ENCODE data around the gene MVK.

The MVK gene

DNA sequence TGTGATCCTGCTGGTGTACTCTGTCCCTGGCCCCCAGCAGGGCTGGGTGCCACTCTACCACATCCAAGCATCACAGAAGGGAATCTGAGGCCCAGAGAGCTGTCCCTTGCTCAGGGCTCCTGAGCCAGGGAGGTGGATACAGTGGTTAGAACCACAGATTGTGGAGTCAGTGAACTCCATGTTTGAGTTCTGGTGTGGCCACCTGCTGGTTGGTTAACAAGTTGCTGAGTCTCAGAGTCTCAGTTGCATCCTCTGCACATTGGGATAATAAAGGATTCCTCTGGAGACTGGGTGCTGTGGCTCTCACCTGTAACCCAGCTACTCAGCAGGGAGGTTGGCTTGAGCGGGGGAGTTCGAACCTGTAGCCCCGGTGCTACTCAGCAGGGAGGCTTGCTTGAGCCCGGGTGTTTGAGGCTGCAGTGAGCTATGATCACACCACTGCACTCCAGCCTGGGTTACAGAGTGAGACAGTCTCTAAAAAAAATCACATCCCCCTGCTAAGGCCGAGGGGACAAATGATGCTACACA lies 39.4 kb downstream of the MVK start:
- Histone ChIP-seq H3K4me1 (ENCODE audit: control insufficient read depth, insufficient read depth, low read length) (peaks cover 20% of the 10 kb centered on the region), H3K36me3 (ENCODE audit: control insufficient read depth, insufficient read depth, low read length) (no peaks in the 10 kb centered on the region), H3K9me3 (ENCODE audit: control insufficient read depth, low read length) (no peaks in the 10 kb centered on the region), H3K27me3 (ENCODE audit: control insufficient read depth, insufficient read depth, low read length, poor library complexity, severe bottlenecking) (peaks cover 4% of the 10 kb centered on the region), H3K4me3 (ENCODE audit: insufficient read depth, low read depth, low read length) (no peak overlapping the region), H3K27ac (ENCODE audit: insufficient read depth, low read depth, low read length, poor library complexity, severe bottlenecking) (no peak overlapping the region)
- 48 to 55% methylated on average over 5 of the region's 5 CpGs for WGBS, 2 experiments

DNA sequence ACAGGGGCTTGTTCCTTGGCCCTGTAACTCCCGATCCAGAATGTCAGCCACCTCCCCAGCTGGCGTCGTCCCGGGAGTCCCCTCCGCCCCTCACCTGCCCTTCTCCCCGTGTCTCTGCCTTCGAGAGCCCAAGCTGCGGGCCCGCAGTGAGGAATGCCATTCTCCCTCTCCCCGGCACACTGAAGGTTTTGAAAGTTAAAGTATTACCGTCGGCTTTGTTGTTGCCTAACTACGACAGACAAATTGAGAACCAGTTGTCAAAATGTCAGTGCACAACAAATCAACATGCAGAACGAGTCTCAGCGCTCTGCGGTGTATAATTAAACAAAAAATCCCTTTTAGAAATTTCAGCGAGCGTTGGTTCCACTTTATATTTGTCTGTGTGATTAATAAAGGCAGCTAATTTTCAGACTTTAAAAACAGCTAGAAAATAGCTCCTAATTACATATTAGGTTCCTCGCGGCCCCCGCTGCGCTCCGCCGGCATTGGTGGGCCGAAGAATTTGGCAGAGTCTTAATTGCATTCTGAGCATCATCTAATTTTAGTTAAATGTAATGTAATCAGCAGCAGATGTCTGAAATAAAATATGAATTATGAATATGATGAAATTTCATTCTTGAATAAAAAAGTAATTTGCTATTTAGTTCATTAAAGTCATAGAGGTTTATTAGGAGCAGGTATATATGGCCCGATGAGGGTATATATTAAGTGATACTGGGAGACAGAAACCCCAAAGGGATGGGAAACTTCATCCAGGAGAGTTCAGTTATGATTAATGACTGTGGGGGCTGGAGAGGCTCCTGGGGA lies 40.3 kb downstream of the MVK start:
- Histone ChIP-seq H3K36me3 (ENCODE audit: control insufficient read depth, insufficient read depth, low read length) (no peaks in the 10 kb centered on the region), H3K4me1 (ENCODE audit: control insufficient read depth, insufficient read depth, low read length) (peaks cover 20% of the 10 kb centered on the region), H3K27ac (ENCODE audit: insufficient read depth, low read depth, low read length, poor library complexity, severe bottlenecking) (no peak overlapping the region), H3K9me3 (ENCODE audit: control insufficient read depth, low read length) (no peaks in the 10 kb centered on the region), H3K4me3 (ENCODE audit: insufficient read depth, low read depth, low read length) (no peak overlapping the region), H3K27me3 (ENCODE audit: control insufficient read depth, insufficient read depth, low read length, poor library complexity, severe bottlenecking) (peaks cover 3% of the 10 kb centered on the region)
- WGBS, 2 experiments: 72 to 73% methylated on average over 26 of the region's 26 CpGs

DNA sequence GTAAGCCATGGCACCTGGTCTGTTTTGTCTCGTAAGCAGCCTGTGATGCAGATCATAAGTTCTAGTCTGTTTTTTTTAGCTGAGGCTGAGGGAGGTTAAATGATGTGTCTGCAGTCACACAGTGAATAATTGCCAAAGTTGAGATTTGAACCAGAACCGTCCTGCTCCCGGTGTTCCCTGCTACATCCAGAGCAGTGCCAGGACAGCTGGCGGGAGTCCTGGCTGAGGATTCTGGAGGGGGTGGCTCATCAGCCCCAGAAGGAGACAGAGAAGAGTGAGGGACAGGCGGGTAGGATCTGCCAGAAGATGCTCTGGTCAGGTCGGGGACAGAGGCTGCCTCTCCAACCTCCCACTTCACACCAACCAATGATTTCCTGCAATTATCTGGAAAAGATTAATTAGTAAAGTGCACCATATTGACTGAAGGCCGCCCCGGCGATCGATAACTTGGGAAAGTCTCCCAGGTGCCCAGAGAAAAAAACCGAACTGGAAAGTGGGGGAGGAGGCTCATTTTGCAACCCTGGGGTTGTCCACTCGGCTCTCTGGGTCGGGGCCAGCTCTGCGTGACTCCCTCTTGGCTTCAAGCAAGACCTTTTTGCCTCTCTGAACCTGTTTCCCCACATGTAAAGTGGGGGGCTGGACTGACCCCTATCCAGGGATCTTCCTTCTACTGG lies 42.1 kb downstream of the MVK start:
- 93 to 95% methylated on average over 13 to 14 of the region's 14 CpGs for WGBS, 2 experiments
- Histone ChIP-seq H3K4me3 (ENCODE audit: insufficient read depth, low read depth, low read length) (no peak overlapping the region), H3K36me3 (ENCODE audit: control insufficient read depth, insufficient read depth, low read length) (no peaks in the 10 kb centered on the region), H3K27ac (ENCODE audit: insufficient read depth, low read depth, low read length, poor library complexity, severe bottlenecking) (no peak overlapping the region), H3K4me1 (ENCODE audit: control insufficient read depth, insufficient read depth, low read length) (peaks cover 20% of the 10 kb centered on the region), H3K27me3 (ENCODE audit: control insufficient read depth, insufficient read depth, low read length, poor library complexity, severe bottlenecking) (no peaks in the 10 kb centered on the region), H3K9me3 (ENCODE audit: control insufficient read depth, low read length) (no peaks in the 10 kb centered on the region)

DNA sequence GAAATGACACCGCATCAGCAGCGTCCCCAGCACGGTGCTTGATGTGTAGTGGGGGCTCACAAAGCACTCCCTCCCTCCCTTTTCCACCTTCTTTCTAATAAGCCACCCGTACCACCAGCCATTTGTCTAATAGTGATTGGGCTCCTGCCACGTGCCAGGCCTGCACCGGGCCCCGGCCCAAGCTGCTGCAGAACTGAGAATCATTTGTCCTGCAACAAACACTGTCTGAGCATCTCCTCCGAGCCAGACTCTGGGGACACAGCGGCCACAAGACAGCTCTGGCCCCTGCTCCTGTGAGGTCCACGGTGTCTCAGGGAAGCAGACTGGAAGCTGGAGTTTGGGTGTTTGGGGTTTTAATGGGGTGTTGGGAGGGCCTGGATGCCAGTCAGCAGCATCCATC lies 43.9 kb downstream of the MVK start:
- no peaks in the 10 kb centered on the region for H3K9me3 ChIP-seq (ENCODE audit: control insufficient read depth, low read length)
- H3K27ac ChIP-seq (ENCODE audit: insufficient read depth, low read depth, low read length, poor library complexity, severe bottlenecking): no peak overlapping the region

DNA sequence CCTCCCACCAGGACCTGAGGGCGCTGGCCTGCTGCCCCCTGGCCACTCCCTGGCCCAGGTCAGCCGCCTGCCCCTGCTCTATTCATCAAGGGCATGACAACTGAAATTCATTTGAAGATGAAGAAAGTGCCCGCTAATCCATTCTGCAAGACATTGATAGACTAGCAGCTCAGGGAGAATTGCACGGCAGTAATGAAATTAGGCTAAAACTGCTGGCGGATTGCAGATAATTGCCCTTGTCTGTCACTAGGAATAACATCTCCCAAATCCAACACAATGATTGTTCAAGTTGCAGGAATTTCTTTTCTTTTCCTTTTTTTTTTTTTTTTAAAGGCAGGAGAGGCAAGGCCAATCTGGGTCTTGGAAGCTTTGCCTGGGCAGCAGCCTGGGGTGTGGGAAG lies 44.5 kb downstream of the MVK start:
- no peaks in the 10 kb centered on the region for H3K27me3 ChIP-seq (ENCODE audit: control insufficient read depth, insufficient read depth, low read length, poor library complexity, severe bottlenecking)
- H3K4me3 ChIP-seq (ENCODE audit: insufficient read depth, low read depth, low read length): no peak overlapping the region
- H3K4me1 ChIP-seq (ENCODE audit: control insufficient read depth, insufficient read depth, low read length): peaks cover 20% of the 10 kb centered on the region
- no peaks in the 10 kb centered on the region for H3K9me3 ChIP-seq (ENCODE audit: control insufficient read depth, low read length)
- no peak overlapping the region for H3K27ac ChIP-seq (ENCODE audit: insufficient read depth, low read depth, low read length, poor library complexity, severe bottlenecking)
- 91% methylated on average over 5 of the region's 5 CpGs for WGBS, 2 experiments
- H3K36me3 ChIP-seq (ENCODE audit: control insufficient read depth, insufficient read depth, low read length): no peaks in the 10 kb centered on the region

More for the DNA sequence above, 43.9 kb downstream of the MVK start:
- WGBS, 2 experiments: 91 to 92% methylated on average over 10 of the region's 10 CpGs
- H3K4me3 ChIP-seq (ENCODE audit: insufficient read depth, low read depth, low read length): no peak overlapping the region
- peaks cover 20% of the 10 kb centered on the region for H3K4me1 ChIP-seq (ENCODE audit: control insufficient read depth, insufficient read depth, low read length)
- H3K27me3 ChIP-seq (ENCODE audit: control insufficient read depth, insufficient read depth, low read length, poor library complexity, severe bottlenecking): no peaks in the 10 kb centered on the region
- no peaks in the 10 kb centered on the region for H3K36me3 ChIP-seq (ENCODE audit: control insufficient read depth, insufficient read depth, low read length)

DNA sequence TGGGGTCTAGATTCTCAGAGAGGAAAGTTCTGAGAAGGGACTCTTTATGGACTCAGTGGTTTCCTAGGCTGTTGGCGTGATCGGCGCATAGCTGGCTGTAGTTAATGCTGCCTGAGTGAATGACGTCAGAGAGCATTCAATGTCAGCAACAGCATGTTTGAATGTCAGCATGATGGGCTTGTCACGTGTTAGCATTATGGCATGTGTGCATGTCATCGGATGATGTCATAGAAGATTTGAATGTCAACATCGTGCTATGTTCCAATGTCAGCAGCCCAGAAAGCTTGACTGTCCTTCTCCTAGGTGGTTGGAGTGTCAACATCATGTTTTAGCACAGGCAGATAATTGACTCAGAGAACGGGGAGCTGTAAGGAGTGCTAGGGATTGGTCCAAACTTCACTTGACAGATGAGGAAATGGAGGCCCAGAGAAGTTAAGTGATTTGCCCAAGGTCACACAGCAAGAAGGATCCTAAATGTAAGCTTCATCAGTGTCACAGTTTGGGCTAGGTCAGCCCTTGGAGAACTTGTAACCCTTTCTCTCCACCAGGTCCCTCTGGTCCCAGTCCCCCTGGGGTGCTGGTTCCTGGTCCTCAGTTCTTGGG lies 45.5 kb downstream of the MVK start:
- peaks cover 10% of the 10 kb centered on the region for H3K4me1 ChIP-seq (ENCODE audit: control insufficient read depth, insufficient read depth, low read length)
- no peaks in the 10 kb centered on the region for H3K27me3 ChIP-seq (ENCODE audit: control insufficient read depth, insufficient read depth, low read length, poor library complexity, severe bottlenecking)

DNA sequence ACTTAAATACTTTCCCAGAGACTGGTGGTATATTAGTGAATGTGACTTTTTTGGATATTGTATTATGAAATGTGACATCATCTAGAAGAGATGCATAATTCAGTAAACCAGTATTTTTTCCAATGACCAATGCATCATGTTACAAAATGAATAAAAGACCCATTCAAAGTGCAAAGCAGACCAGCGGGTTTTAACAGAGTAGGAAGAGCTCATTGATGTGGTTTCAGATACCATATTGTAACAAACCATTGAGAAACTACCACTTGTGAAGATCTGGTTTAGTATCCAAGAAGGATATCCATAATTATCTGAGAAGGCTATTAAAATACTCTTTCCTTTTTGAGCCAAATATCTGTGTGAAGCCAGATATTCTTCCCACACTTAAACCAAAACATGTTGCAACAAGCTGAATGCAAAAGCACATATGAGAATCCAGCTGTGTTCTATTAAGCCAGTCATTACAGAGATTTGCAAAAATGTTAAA lies 47.7 kb downstream of the MVK start:
- no peaks in the 10 kb centered on the region for H3K36me3 ChIP-seq (ENCODE audit: control insufficient read depth, insufficient read depth, low read length)
- WGBS, 2 experiments: 93% methylated on average over 1 of the region's 1 CpG; no CpG with 5 or more reads in 1 of the 2 experiments
- no peak overlapping the region for H3K4me3 ChIP-seq (ENCODE audit: insufficient read depth, low read depth, low read length)
- no peaks in the 10 kb centered on the region for H3K9me3 ChIP-seq (ENCODE audit: control insufficient read depth, low read length)
- H3K4me1 ChIP-seq (ENCODE audit: control insufficient read depth, insufficient read depth, low read length): peaks cover 3% of the 10 kb centered on the region
- no peak overlapping the region for H3K27ac ChIP-seq (ENCODE audit: insufficient read depth, low read depth, low read length, poor library complexity, severe bottlenecking)
- no peaks in the 10 kb centered on the region for H3K27me3 ChIP-seq (ENCODE audit: control insufficient read depth, insufficient read depth, low read length, poor library complexity, severe bottlenecking)

More for the DNA sequence above, 45.5 kb downstream of the MVK start:
- 92 to 93% methylated on average over 8 of the region's 8 CpGs for WGBS, 2 experiments
- Histone ChIP-seq H3K36me3 (ENCODE audit: control insufficient read depth, insufficient read depth, low read length) (no peaks in the 10 kb centered on the region), H3K27ac (ENCODE audit: insufficient read depth, low read depth, low read length, poor library complexity, severe bottlenecking) (no peak overlapping the region), H3K4me3 (ENCODE audit: insufficient read depth, low read depth, low read length) (no peak overlapping the region), H3K9me3 (ENCODE audit: control insufficient read depth, low read length) (no peaks in the 10 kb centered on the region)

DNA sequence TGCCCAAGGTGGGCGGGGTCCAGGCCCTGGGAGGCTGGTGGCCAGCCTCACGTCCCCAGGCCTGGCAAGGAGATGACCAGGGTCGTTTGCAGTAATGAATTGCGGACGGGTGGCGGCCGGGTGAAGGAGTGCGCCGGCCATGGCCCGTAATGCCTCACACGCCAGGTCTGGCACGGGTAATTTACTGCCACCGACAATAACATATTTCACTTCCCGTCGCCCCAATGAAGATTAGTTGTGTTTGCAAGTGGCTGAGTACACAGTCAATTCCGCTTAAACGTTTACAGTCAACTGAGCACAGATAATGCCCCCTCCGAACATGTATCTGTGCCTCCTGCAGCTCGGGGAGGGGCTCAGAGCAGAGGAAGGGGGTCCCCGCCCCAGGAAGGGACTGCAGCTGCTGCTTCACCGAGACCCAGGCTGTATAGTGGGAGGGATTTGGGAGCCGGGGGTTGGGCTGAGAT lies 48.3 kb downstream of the MVK start:
- Histone ChIP-seq H3K9me3 (ENCODE audit: control insufficient read depth, low read length) (no peaks in the 10 kb centered on the region), H3K27me3 (ENCODE audit: control insufficient read depth, insufficient read depth, low read length, poor library complexity, severe bottlenecking) (no peaks in the 10 kb centered on the region), H3K4me1 (ENCODE audit: control insufficient read depth, insufficient read depth, low read length) (peaks cover 2% of the 10 kb centered on the region), H3K36me3 (ENCODE audit: control insufficient read depth, insufficient read depth, low read length) (no peaks in the 10 kb centered on the region), H3K4me3 (ENCODE audit: insufficient read depth, low read depth, low read length) (no peak overlapping the region), H3K27ac (ENCODE audit: insufficient read depth, low read depth, low read length, poor library complexity, severe bottlenecking) (no peak overlapping the region)
- 81 to 84% methylated on average over 21 to 22 of the region's 22 CpGs for WGBS, 2 experiments

DNA sequence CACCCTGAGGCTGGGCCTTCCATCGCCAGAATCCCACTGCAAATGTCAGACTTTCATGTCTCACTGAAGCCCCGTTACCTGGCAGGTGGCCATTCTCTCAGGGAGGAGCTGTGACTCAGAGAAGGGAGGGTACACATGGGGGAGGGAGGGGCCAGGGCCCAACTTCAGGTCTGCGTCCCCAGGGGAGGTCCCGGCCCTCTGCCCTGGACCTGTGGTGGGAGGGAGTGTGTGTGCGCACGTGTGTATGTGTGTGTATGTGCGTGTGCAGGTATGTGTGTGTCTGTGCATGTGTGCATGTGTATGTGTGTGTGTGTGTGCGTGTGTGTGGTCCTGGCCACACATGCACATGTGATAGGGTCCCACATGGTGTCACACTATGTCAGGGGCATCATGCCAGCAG lies 50.9 kb downstream of the MVK start:
- H3K4me3 ChIP-seq (ENCODE audit: insufficient read depth, low read depth, low read length): no peak overlapping the region
- no peak overlapping the region for H3K27ac ChIP-seq (ENCODE audit: insufficient read depth, low read depth, low read length, poor library complexity, severe bottlenecking)
- no peaks in the 10 kb centered on the region for H3K9me3 ChIP-seq (ENCODE audit: control insufficient read depth, low read length)
- peaks cover 2% of the 10 kb centered on the region for H3K4me1 ChIP-seq (ENCODE audit: control insufficient read depth, insufficient read depth, low read length)
- 87 to 90% methylated on average over 8 of the region's 8 CpGs for WGBS, 2 experiments
- no peaks in the 10 kb centered on the region for H3K27me3 ChIP-seq (ENCODE audit: control insufficient read depth, insufficient read depth, low read length, poor library complexity, severe bottlenecking)
- H3K36me3 ChIP-seq (ENCODE audit: control insufficient read depth, insufficient read depth, low read length): no peaks in the 10 kb centered on the region

DNA sequence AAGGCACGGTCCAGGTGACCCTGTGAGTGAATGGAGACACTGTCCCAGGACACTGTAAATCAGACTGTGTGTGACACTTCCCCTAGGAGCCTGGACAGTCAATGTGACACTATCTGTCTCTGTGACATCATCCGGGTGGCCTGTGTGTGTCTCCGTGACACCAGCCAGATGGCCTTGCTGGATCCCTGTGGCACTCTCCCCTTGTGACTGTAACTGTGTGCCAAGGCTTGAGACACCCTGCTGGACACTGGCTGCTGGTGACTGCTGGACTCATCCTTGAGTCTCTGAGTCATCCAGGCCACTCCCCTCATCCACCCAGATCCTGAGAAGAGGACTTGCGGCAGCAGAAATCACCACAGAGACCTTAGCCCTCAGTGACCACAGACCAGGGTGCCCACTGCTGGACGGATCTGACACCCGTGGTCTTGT lies 51.6 kb downstream of the MVK start:
- WGBS, 2 experiments: 91% methylated on average over 6 of the region's 6 CpGs
- Histone ChIP-seq H3K27me3 (ENCODE audit: control insufficient read depth, insufficient read depth, low read length, poor library complexity, severe bottlenecking) (no peaks in the 10 kb centered on the region), H3K27ac (ENCODE audit: insufficient read depth, low read depth, low read length, poor library complexity, severe bottlenecking) (no peak overlapping the region)

More for the DNA sequence above, 51.6 kb downstream of the MVK start:
- H3K9me3 ChIP-seq (ENCODE audit: control insufficient read depth, low read length): no peaks in the 10 kb centered on the region
- no peak overlapping the region for H3K4me3 ChIP-seq (ENCODE audit: insufficient read depth, low read depth, low read length)
- no peaks in the 10 kb centered on the region for H3K36me3 ChIP-seq (ENCODE audit: control insufficient read depth, insufficient read depth, low read length)
- peaks cover 2% of the 10 kb centered on the region for H3K4me1 ChIP-seq (ENCODE audit: control insufficient read depth, insufficient read depth, low read length)
